Activated CD4-positive, alpha-beta memory T cell treated with anti-CD3 and anti-CD28 coated beads for 36 hours (primary cell): Measurements from ENCODE around the gene WFS1. TPM values are rescaled to one million over a fixed set of nuclear protein-coding genes. Genes with fewer than 3 reads are reported as not detected.

Experiments
- CTCF ChIA-PET: fragments of 350-600 bp; sonication (Branson Sonifier 250); formaldehyde crosslinking; loops from one replicate; lab custom pipeline; 2021; ENCODE audit warnings: antibody characterized with exemption, inconsistent platforms; lab: Charles Lee
- POLR2A ChIA-PET: fragments of 350-600 bp; sonication (Branson Sonifier 250); formaldehyde crosslinking; loops from one replicate; lab custom pipeline; 2021; ENCODE audit warnings: antibody characterized with exemption; lab: Charles Lee
- DNase-seq: peaks from one replicate; pipeline ENCODE4 v3.0.0-alpha.2; 2020
- H3K27ac Mint-ChIP-seq: one replicate; pipeline ENCODE4 v1.8.0; 2021; ENCODE audit warnings: mixed read lengths
- H3K27me3 Mint-ChIP-seq: one replicate; pipeline ENCODE4 v1.8.0; 2021; ENCODE audit warnings: mixed read lengths
- H3K36me3 Mint-ChIP-seq: one replicate; pipeline ENCODE4 v1.8.0; 2021; ENCODE audit warnings: mixed read lengths
- H3K4me1 Mint-ChIP-seq: one replicate; pipeline ENCODE4 v1.8.0; 2021; ENCODE audit warnings: low read depth, mixed read lengths
- H3K4me3 Mint-ChIP-seq: one replicate; pipeline ENCODE4 v1.8.0; 2021; ENCODE audit warnings: mild to moderate bottlenecking, mixed read lengths
- H3K9me3 Mint-ChIP-seq: one replicate; pipeline ENCODE4 v1.8.0; 2021; ENCODE audit warnings: mixed read lengths
- intact Hi-C: fragments of 100-400 bp; cut with micrococcal nuclease; formaldehyde crosslinking; loops from one replicate; pipeline ENCODE4 v1.15.1; 2023
- total RNA-seq, 2 experiments: library from RNA; stranded (reverse); gene quantifications; one replicate each; pipeline ENCODE4 v1.2.3, GENCODE V29; 2021

Gene WFS1
- total RNA-seq, 2 experiments from 2014 or later: 4.6 to 5.3 TPM

DNA sequence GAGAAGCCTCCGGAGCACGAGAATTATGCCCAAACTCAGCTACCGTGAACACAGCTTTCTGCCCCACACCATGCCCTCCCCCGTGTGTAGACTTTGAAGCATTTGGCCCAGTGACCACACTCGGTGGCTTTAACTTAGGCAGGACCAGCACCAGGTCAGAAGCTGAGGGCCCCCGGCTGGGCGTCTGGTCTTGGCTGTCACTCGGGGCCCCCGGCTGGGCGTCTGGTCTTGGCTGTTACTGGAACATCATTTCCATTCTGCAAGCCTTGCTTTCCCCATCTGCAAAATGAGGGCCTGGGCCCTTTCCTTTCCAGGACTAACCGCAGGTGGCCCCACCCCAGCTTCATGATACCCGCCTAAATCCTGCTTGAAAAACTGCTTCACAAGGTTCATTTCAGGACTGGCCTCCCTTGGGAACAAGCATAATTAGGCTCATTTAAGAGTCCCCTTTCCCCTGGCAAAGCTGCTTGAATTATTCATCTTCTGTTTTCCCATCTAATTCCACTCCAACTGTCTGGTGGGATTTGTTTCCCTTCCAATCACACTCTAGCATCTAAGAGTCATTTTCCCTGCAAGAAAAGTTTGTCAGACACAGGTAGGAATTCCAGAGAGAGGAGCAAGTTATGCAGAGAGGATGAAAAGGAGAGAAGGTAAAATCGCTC is 82.5 kb downstream of the WFS1 start:
- Mint-ChIP-seq H3K4me3 (no peak overlapping the region), H3K27me3 (peaks cover 13% of the 10 kb centered on the region), H3K36me3 (no peaks in the 10 kb centered on the region), H3K9me3 (no peaks in the 10 kb centered on the region), H3K27ac (no peak overlapping the region), H3K4me1 (no peaks in the 10 kb centered on the region)
- CTCF ChIA-PET: interaction anchor here (1.6 kb wide), 1 partner anchor 21 kb away, joined by 4 read pairs; no protein-coding TSS in a partner anchor
- DNase-seq: no peak
- POLR2A ChIA-PET: no interaction called here
- intact Hi-C loops: no loop called here

Other genes starting within 250 kb of the WFS1 start
- gene JAKMIP1, start 69.3 kb upstream of the WFS1 start, total RNA-seq: 10 to 100 TPM; 17.7 to 18.1 TPM
- not detected for gene PPP2R2C, start 202.8 kb downstream of the WFS1 start, total RNA-seq